Measurements from ENCODE around the gene CCDC18. TPM values are rescaled to one million over a fixed set of nuclear protein-coding genes. Genes with fewer than 3 reads are reported as not detected.

CCDC18 gene
- total RNA-seq, 2 experiments from 2014 or later = 46.5 to 59.0 TPM

DNA sequence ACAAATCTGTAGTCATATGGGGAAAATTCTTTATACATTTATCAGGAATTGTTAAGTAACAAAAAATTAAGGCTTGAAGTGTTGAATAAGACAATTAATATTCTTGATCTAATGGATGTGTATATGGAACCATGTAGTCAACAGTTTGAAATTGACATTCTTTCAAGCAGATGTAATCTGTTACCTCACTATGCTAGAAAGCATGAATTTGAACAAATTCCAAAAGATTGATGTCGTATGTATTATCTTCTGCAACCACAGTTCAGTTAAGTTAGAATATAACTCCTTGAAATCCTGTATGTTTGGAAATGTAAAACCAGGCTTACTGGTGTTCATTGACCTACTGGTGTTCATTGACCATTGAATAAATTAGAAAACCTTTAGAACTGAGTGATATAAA is 16.1 kb downstream of the CCDC18 start:
- no peak overlapping the region for H3K4me3 ChIP-seq (ENCODE audit: low read depth, low read length, poor library complexity, severe bottlenecking)
- no peak overlapping the region for H3K4me2 ChIP-seq (ENCODE audit: low read length)
- no peak for TF ChIP-seq CTCF (conservative IDR thresholded peaks at IDR 0.05; ENCODE audit: low read length)
- TF ChIP-seq EZH2phosphoT487 (IDR thresholded peaks at IDR 0.05; ENCODE audit: borderline replicate concordance, low read depth, low read length) = no peak
- no peak overlapping the region for H3K27ac ChIP-seq (ENCODE audit: low read depth, low read length, poor library complexity, severe bottlenecking)
- H4K20me1 ChIP-seq (ENCODE audit: insufficient read depth, low read length) = no peaks in the 10 kb centered on the region
- ChIA-PET POLR2A (no interaction called here), CTCF (ENCODE audit: unreplicated experiment) (no interaction called here)
- H3K9me2 ChIP-seq (ENCODE audit: insufficient read depth, low read length) = no peaks in the 10 kb centered on the region
- H3K79me2 ChIP-seq (ENCODE audit: insufficient read depth, low read depth, low read length) = peaks cover 17% of the 10 kb centered on the region; the same call in 1 of the 2 replicates
- no peak overlapping the region for H2AFZ ChIP-seq (ENCODE audit: low read length)
- intact Hi-C loops (cut with micrococcal nuclease; ENCODE audit: unreplicated experiment) = no loop called here
- no TSS peak for BruUV-seq (replicated peaks)
- H3K4me1 ChIP-seq (ENCODE audit: insufficient read depth, low read length, poor library complexity, severe bottlenecking) = no peaks in the 10 kb centered on the region
- DNase-seq (ENCODE audit: low spot score) = no peak
- H3K36me3 ChIP-seq (ENCODE audit: insufficient read depth, low read length) = peaks cover 98% of the 10 kb centered on the region
- H3K9me3 ChIP-seq (ENCODE audit: low read length) = no peaks in the 10 kb centered on the region

- ChIA-PET POLR2A (interaction anchor here (1.0 kb wide), 1 partner anchor 904 kb away, joined by 3 read pairs; no protein-coding TSS in a partner anchor), CTCF (ENCODE audit: unreplicated experiment) (no interaction called here)
- no peak for DNase-seq (ENCODE audit: low spot score)
- Histone ChIP-seq H3K9me2 (ENCODE audit: insufficient read depth, low read length) (no peaks in the 10 kb centered on the region), H4K20me1 (ENCODE audit: insufficient read depth, low read length) (no peaks in the 10 kb centered on the region), H3K4me2 (ENCODE audit: low read length) (no peak overlapping the region), H3K79me2 (ENCODE audit: insufficient read depth, low read depth, low read length) (no peaks in the 10 kb centered on the region), H3K36me3 (ENCODE audit: insufficient read depth, low read length) (peaks cover 98% of the 10 kb centered on the region), H3K9me3 (ENCODE audit: low read length) (no peaks in the 10 kb centered on the region), H3K27ac (ENCODE audit: low read depth, low read length, poor library complexity, severe bottlenecking) (no peak overlapping the region), H3K4me3 (ENCODE audit: low read depth, low read length, poor library complexity, severe bottlenecking) (no peak overlapping the region), H3K4me1 (ENCODE audit: insufficient read depth, low read length, poor library complexity, severe bottlenecking) (no peaks in the 10 kb centered on the region), H2AFZ (ENCODE audit: low read length) (no peak overlapping the region)
- TF ChIP-seq CTCF (conservative IDR thresholded peaks at IDR 0.05; ENCODE audit: low read length) (no peak), EZH2phosphoT487 (IDR thresholded peaks at IDR 0.05; ENCODE audit: borderline replicate concordance, low read depth, low read length) (no peak)
- BruUV-seq (replicated peaks) = no TSS peak
- intact Hi-C loops (cut with micrococcal nuclease; ENCODE audit: unreplicated experiment) = no loop called here
Measured at GRCh38 chr1:93199150-93199549, 18.6 kb downstream of the CCDC18 start.

GRCh38 chr1:93200086-93200620 is 19.6 kb downstream of the CCDC18 start:
- no peaks in the 10 kb centered on the region for H3K79me2 ChIP-seq (ENCODE audit: insufficient read depth, low read depth, low read length)
- H3K36me3 ChIP-seq (ENCODE audit: insufficient read depth, low read length) = peaks cover 96% of the 10 kb centered on the region
- CTCF ChIA-PET (ENCODE audit: unreplicated experiment) = no interaction called here
- BruUV-seq (replicated peaks) = no TSS peak
- H4K20me1 ChIP-seq (ENCODE audit: insufficient read depth, low read length) = no peaks in the 10 kb centered on the region
- H3K9me2 ChIP-seq (ENCODE audit: insufficient read depth, low read length) = no peaks in the 10 kb centered on the region
- no peak for TF ChIP-seq EZH2phosphoT487 (IDR thresholded peaks at IDR 0.05; ENCODE audit: borderline replicate concordance, low read depth, low read length)
- H3K4me3 ChIP-seq (ENCODE audit: low read depth, low read length, poor library complexity, severe bottlenecking) = no peak overlapping the region
- no peaks in the 10 kb centered on the region for H3K9me3 ChIP-seq (ENCODE audit: low read length)
- POLR2A ChIA-PET = interaction anchor here (0.7 kb wide), 1 partner anchor 446 kb away, joined by 3 read pairs; no protein-coding TSS in a partner anchor
- no peak for DNase-seq (ENCODE audit: low spot score)
- H3K4me1 ChIP-seq (ENCODE audit: insufficient read depth, low read length, poor library complexity, severe bottlenecking) = no peaks in the 10 kb centered on the region
- H3K27ac ChIP-seq (ENCODE audit: low read depth, low read length, poor library complexity, severe bottlenecking) = no peak overlapping the region
- no peak overlapping the region for H3K4me2 ChIP-seq (ENCODE audit: low read length)
- no peak overlapping the region for H2AFZ ChIP-seq (ENCODE audit: low read length)
- intact Hi-C loops (cut with micrococcal nuclease; ENCODE audit: unreplicated experiment) = loop anchor here (5.0 kb wide), 1 partner anchor 42 kb away; no protein-coding TSS in a partner anchor

Measured in OCI-LY7 (cell line).